Measurements from ENCODE around the gene OTUB1. TPM values are rescaled to one million over a fixed set of nuclear protein-coding genes. Genes with fewer than 3 reads are reported as not detected.

OTUB1 gene
- total and polyA plus RNA-seq, 2 of the 13 experiments (the other 11 are each of a cell fraction or from before 2014, with no cell fraction given) = 58.8 to 130 TPM

DNA sequence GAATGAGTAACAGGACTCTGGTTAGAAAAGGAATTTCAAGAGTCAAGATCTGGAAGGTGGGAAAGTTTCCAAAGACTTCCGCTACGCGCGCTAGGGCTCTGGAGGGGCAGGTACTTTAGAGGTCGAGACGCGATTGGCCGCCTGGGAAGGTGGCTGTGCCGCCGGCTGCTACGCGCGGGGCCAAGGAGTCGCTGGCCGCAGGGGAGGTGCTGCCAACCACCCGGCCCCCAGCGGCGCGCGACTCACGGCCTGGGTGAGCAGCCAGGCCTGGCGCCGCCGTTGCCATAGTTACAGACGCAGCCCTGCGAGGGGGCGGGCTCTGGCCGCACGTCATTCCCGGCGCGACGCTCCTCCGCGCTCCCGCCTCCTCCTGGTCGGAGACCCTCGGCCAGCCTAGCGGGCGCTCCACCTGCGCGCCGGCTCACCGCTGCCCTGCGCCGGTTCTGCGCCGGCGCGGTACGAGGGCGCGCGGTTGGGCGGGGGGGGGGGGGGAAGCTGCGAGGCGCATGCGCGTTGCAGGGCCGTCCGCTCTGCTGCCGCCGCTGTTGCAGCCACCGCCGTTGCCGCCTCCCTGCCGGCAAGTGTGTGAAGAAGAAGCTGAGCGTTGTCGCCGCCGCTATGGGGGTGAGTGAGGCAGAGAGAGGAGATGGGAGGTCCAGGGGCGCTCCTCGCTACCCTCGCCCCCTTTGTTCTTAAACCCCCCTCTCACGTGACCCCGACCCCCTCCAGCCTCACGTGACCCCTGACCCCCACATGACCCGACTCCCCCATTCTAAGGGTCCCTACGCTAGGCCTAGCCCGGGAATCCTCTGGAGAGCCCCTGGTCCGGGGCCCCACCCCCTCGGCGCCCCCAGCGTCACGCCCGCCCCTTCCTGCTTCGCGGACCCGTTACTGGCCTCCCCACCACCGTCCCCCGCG is 47.5 kb upstream of the OTUB1 start, which contains the start of gene NAA40 (continued):
- TF ChIP-seq, protein P1, sequence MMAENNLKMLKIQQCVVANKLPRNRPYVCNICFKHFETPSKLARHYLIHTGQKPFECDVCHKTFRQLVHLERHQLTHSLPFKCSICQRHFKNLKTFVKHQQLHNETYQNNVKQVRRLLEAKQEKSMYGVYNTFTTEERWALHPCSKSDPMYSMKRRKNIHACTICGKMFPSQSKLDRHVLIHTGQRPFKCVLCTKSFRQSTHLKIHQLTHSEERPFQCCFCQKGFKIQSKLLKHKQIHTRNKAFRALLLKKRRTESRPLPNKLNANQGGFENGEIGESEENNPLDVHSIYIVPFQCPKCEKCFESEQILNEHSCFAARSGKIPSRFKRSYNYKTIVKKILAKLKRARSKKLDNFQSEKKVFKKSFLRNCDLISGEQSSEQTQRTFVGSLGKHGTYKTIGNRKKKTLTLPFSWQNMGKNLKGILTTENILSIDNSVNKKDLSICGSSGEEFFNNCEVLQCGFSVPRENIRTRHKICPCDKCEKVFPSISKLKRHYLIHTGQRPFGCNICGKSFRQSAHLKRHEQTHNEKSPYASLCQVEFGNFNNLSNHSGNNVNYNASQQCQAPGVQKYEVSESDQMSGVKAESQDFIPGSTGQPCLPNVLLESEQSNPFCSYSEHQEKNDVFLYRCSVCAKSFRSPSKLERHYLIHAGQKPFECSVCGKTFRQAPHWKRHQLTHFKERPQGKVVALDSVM (CRISPR knock-in tag; IDR thresholded peaks at IDR 0.05) = no peak
- no peak for TF ChIP-seq CENPX (CRISPR knock-in tag; IDR thresholded peaks at IDR 0.05)
- TF ChIP-seq, protein P2, sequence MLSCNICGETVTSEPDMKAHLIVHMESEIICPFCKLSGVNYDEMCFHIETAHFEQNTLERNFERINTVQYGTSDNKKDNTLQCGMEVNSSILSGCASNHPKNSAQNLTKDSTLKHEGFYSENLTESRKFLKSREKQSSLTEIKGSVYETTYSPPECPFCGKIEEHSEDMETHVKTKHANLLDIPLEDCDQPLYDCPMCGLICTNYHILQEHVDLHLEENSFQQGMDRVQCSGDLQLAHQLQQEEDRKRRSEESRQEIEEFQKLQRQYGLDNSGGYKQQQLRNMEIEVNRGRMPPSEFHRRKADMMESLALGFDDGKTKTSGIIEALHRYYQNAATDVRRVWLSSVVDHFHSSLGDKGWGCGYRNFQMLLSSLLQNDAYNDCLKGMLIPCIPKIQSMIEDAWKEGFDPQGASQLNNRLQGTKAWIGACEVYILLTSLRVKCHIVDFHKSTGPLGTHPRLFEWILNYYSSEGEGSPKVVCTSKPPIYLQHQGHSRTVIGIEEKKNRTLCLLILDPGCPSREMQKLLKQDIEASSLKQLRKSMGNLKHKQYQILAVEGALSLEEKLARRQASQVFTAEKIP (CRISPR knock-in tag; IDR thresholded peaks at IDR 0.05; ENCODE audit: borderline replicate concordance) = no peak
- no peak for TF ChIP-seq MLLT10 (CRISPR knock-in tag; IDR thresholded peaks at IDR 0.05)
- no peak for TF ChIP-seq DNMT3B (CRISPR knock-in tag; conservative IDR thresholded peaks at IDR 0.05)
- no peak for TF ChIP-seq DPF2 (CRISPR knock-in tag; IDR thresholded peaks at IDR 0.05; ENCODE audit: borderline replicate concordance, low read depth)
- peak; percentile 90 for TF ChIP-seq ZNF605 (CRISPR knock-in tag; IDR thresholded peaks at IDR 0.05)
- TF ChIP-seq, protein P3, sequence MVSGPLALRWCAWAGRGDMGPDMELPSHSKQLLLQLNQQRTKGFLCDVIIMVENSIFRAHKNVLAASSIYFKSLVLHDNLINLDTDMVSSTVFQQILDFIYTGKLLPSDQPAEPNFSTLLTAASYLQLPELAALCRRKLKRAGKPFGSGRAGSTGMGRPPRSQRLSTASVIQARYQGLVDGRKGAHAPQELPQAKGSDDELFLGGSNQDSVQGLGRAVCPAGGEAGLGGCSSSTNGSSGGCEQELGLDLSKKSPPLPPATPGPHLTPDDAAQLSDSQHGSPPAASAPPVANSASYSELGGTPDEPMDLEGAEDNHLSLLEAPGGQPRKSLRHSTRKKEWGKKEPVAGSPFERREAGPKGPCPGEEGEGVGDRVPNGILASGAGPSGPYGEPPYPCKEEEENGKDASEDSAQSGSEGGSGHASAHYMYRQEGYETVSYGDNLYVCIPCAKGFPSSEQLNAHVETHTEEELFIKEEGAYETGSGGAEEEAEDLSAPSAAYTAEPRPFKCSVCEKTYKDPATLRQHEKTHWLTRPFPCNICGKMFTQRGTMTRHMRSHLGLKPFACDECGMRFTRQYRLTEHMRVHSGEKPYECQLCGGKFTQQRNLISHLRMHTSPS (CRISPR knock-in tag; IDR thresholded peaks at IDR 0.05; ENCODE audit: low read depth) = no peak
- TF ChIP-seq, protein P4, sequence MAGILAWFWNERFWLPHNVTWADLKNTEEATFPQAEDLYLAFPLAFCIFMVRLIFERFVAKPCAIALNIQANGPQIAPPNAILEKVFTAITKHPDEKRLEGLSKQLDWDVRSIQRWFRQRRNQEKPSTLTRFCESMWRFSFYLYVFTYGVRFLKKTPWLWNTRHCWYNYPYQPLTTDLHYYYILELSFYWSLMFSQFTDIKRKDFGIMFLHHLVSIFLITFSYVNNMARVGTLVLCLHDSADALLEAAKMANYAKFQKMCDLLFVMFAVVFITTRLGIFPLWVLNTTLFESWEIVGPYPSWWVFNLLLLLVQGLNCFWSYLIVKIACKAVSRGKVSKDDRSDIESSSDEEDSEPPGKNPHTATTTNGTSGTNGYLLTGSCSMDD (CRISPR knock-in tag; IDR thresholded peaks at IDR 0.05) = no peak
- no peak for TF ChIP-seq ZNF674 (CRISPR knock-in tag; IDR thresholded peaks at IDR 0.05; ENCODE audit: low read depth)
- TF ChIP-seq, protein P5, sequence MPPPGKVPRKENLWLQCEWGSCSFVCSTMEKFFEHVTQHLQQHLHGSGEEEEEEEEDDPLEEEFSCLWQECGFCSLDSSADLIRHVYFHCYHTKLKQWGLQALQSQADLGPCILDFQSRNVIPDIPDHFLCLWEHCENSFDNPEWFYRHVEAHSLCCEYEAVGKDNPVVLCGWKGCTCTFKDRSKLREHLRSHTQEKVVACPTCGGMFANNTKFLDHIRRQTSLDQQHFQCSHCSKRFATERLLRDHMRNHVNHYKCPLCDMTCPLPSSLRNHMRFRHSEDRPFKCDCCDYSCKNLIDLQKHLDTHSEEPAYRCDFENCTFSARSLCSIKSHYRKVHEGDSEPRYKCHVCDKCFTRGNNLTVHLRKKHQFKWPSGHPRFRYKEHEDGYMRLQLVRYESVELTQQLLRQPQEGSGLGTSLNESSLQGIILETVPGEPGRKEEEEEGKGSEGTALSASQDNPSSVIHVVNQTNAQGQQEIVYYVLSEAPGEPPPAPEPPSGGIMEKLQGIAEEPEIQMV (CRISPR knock-in tag; IDR thresholded peaks at IDR 0.05; ENCODE audit: low read depth) = no peak
- TF ChIP-seq, protein P6, sequence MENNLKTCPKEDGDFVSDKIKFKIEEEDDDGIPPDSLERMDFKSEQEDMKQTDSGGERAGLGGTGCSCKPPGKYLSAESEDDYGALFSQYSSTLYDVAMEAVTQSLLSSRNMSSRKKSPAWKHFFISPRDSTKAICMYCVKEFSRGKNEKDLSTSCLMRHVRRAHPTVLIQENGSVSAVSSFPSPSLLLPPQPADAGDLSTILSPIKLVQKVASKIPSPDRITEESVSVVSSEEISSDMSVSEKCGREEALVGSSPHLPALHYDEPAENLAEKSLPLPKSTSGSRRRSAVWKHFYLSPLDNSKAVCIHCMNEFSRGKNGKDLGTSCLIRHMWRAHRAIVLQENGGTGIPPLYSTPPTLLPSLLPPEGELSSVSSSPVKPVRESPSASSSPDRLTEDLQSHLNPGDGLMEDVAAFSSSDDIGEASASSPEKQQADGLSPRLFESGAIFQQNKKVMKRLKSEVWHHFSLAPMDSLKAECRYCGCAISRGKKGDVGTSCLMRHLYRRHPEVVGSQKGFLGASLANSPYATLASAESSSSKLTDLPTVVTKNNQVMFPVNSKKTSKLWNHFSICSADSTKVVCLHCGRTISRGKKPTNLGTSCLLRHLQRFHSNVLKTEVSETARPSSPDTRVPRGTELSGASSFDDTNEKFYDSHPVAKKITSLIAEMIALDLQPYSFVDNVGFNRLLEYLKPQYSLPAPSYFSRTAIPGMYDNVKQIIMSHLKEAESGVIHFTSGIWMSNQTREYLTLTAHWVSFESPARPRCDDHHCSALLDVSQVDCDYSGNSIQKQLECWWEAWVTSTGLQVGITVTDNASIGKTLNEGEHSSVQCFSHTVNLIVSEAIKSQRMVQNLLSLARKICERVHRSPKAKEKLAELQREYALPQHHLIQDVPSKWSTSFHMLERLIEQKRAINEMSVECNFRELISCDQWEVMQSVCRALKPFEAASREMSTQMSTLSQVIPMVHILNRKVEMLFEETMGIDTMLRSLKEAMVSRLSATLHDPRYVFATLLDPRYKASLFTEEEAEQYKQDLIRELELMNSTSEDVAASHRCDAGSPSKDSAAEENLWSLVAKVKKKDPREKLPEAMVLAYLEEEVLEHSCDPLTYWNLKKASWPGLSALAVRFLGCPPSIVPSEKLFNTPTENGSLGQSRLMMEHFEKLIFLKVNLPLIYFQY (CRISPR knock-in tag; IDR thresholded peaks at IDR 0.05; ENCODE audit: borderline replicate concordance) = no peak
- TF ChIP-seq RFXANK (CRISPR knock-in tag; IDR thresholded peaks at IDR 0.05) = 0 out of 2 replicates have a peak, but pooled peaks have one; percentile 38
- TF ChIP-seq ZFP36L2 (CRISPR knock-in tag; IDR thresholded peaks at IDR 0.05) = no peak
- TF ChIP-seq REL (CRISPR knock-in tag; conservative IDR thresholded peaks at IDR 0.05) = no peak
- TF ChIP-seq ZFYVE20 (CRISPR knock-in tag; IDR thresholded peaks at IDR 0.05; ENCODE audit: borderline replicate concordance, low read depth) = no peak
